SK-N-SH treated with all-trans-retinoic acid at 6 μM for 48 hours (cell line): Measurements from ENCODE around the gene PIK3CB.
"Not testable (repeated sequence)": the region's sequence is repeated elsewhere in the genome, so short reads cannot be mapped to it uniquely, and the experiment has no call there.

Experiments used
- ATAC-seq: fragments of 200-7000 bp; cut with Tn5 transposase; 3 replicates; pipeline ENCODE4 v1.9.1; 2020; ENCODE audit warnings: mild to moderate bottlenecking, moderate library complexity
- BACH2 ChIP-seq: fragments of 250-450 bp; sonication (Bioruptor Pico); IDR thresholded peaks from 2 replicates; pipeline ENCODE4 v1.9.0; 2021; ENCODE audit warnings: mild to moderate bottlenecking, borderline replicate concordance
- CSRNP3 ChIP-seq: fragments of 250-450 bp; sonication (Bioruptor Pico); IDR thresholded peaks from 2 replicates; pipeline ENCODE4 v1.5.1; 2021; ENCODE audit warnings: mild to moderate bottlenecking, moderate library complexity
- ESRRG ChIP-seq: fragments of 250-450 bp; sonication (Bioruptor Pico); IDR thresholded peaks from 2 replicates; pipeline ENCODE4 v1.6.1; 2021; ENCODE audit warnings: mild to moderate bottlenecking
- GLIS3 ChIP-seq: fragments of 250-450 bp; sonication (Bioruptor Pico); IDR thresholded peaks from 2 replicates; pipeline ENCODE4 v1.5.0; 2020; ENCODE audit warnings: mild to moderate bottlenecking, moderate library complexity
- ISL1 ChIP-seq: fragments of 250-450 bp; sonication (Bioruptor Pico); IDR thresholded peaks from 2 replicates; pipeline ENCODE4 v2.1.2; 2022; ENCODE audit warnings: mild to moderate bottlenecking, moderate library complexity
- OSR1 ChIP-seq: fragments of 250-450 bp; sonication (Bioruptor Pico); IDR thresholded peaks from 2 replicates; pipeline ENCODE4 v1.8.0; 2022; ENCODE audit warnings: moderate library complexity, mild to moderate bottlenecking, inconsistent platforms
- PATZ1 ChIP-seq: fragments of 250-450 bp; sonication (Bioruptor Pico); IDR thresholded peaks from 2 replicates; pipeline ENCODE4 v1.8.0; 2020; ENCODE audit warnings: mild to moderate bottlenecking, moderate library complexity, borderline replicate concordance
- POU6F1 ChIP-seq: fragments of 250-450 bp; sonication (Bioruptor Pico); IDR thresholded peaks from 2 replicates; pipeline ENCODE4 v1.8.0; 2021; ENCODE audit warnings: low read depth, mild to moderate bottlenecking, moderate library complexity, borderline replicate concordance
- PPARA ChIP-seq: fragments of 250-450 bp; sonication (Bioruptor Pico); IDR thresholded peaks from 2 replicates; pipeline ENCODE4 v1.5.0; 2020; ENCODE audit warnings: mild to moderate bottlenecking, borderline replicate concordance
- SNAI2 ChIP-seq: fragments of 250-450 bp; sonication (Bioruptor Pico); IDR thresholded peaks from 2 replicates; pipeline ENCODE4 v1.5.0; 2020; ENCODE audit warnings: mild to moderate bottlenecking, moderate library complexity
- TOX ChIP-seq: fragments of 250-450 bp; sonication (Bioruptor Pico); IDR thresholded peaks from 2 replicates; pipeline ENCODE4 v1.8.0; 2021; ENCODE audit warnings: mild to moderate bottlenecking, moderate library complexity, borderline replicate concordance
- ZC3H10 ChIP-seq: fragments of 250-450 bp; sonication (Bioruptor Pico); IDR thresholded peaks from 2 replicates; pipeline ENCODE4 v1.5.1; 2021; ENCODE audit warnings: mild to moderate bottlenecking, moderate library complexity
- ZFP3 ChIP-seq: fragments of 250-450 bp; sonication (Bioruptor Pico); IDR thresholded peaks from 2 replicates; pipeline ENCODE4 v1.5.0; 2020; ENCODE audit warnings: mild to moderate bottlenecking, moderate library complexity
- ZFP30 ChIP-seq: fragments of 450-650 bp; formaldehyde crosslinking; IDR thresholded peaks from 2 replicates; pipeline ENCODE4 v1.5.0; 2022; ENCODE audit warnings: mild to moderate bottlenecking, moderate library complexity
- ZNF565 ChIP-seq: fragments of 450-650 bp; formaldehyde crosslinking; conservative IDR thresholded peaks from 2 replicates; pipeline ENCODE4 v1.5.0; 2020; ENCODE audit warnings: low read depth, mild to moderate bottlenecking, moderate library complexity
- ZNF70 ChIP-seq: fragments of 450-650 bp; formaldehyde crosslinking; IDR thresholded peaks from 2 replicates; pipeline ENCODE4 v1.5.0; 2020; ENCODE audit warnings: mild to moderate bottlenecking, moderate library complexity
- ZNF8 ChIP-seq: fragments of 450-650 bp; formaldehyde crosslinking; IDR thresholded peaks from 2 replicates; pipeline ENCODE4 v1.5.0; 2020; ENCODE audit warnings: mild to moderate bottlenecking, moderate library complexity

PIK3CB gene

GRCh38 chr3:138684396-138684795 lies 150.3 kb downstream of the PIK3CB start:
- TF ChIP-seq CSRNP3 (CRISPR knock-in tag) = no peak
- TF ChIP-seq ZFP30 = no peak
- TF ChIP-seq TOX (CRISPR knock-in tag) = no peak
- TF ChIP-seq ZNF565 = no peak
- no peak for TF ChIP-seq BACH2 (CRISPR knock-in tag)
- TF ChIP-seq ZFP3 = no peak
- TF ChIP-seq SNAI2 = no peak
- no peak for TF ChIP-seq GLIS3 (CRISPR knock-in tag)
- no peak for TF ChIP-seq OSR1 (CRISPR knock-in tag)
- no peak for TF ChIP-seq ZC3H10 (CRISPR knock-in tag)
- no peak for TF ChIP-seq ESRRG
- no peak for TF ChIP-seq PATZ1 (CRISPR knock-in tag)
- no peak for TF ChIP-seq ZNF70 (CRISPR knock-in tag)
- ATAC-seq = no peak

GRCh38 chr3:138682648-138683047 lies 152.1 kb downstream of the PIK3CB start:
- TF ChIP-seq PPARA (CRISPR knock-in tag) (no peak), ZNF8 (CRISPR knock-in tag) (no peak)
- no peak for ATAC-seq

- TF ChIP-seq ZNF70 (CRISPR knock-in tag) (no peak), ZFP3 (no peak), PATZ1 (CRISPR knock-in tag) (no peak), POU6F1 (CRISPR knock-in tag) (no peak)
- no peak for ATAC-seq
Measured at GRCh38 chr3:138681463-138682220, 153.1 kb downstream of the PIK3CB start.

- ATAC-seq = not testable (repeated sequence)
Measured at GRCh38 chr3:138680974-138681373, 153.8 kb downstream of the PIK3CB start.

- ATAC-seq = no peak
Measured at GRCh38 chr3:138678874-138679392, 155.8 kb downstream of the PIK3CB start.

More at GRCh38 chr3:138678874-138679392, 155.8 kb downstream of the PIK3CB start:
- no peak for TF ChIP-seq ISL1 (CRISPR knock-in tag)
- no peak for TF ChIP-seq PATZ1 (CRISPR knock-in tag)
- TF ChIP-seq CSRNP3 (CRISPR knock-in tag) = no peak
- TF ChIP-seq PPARA (CRISPR knock-in tag) = no peak
- TF ChIP-seq ZNF565 = no peak
- TF ChIP-seq GLIS3 (CRISPR knock-in tag) = no peak
- no peak for TF ChIP-seq ZFP3
- TF ChIP-seq OSR1 (CRISPR knock-in tag) = no peak
- TF ChIP-seq POU6F1 (CRISPR knock-in tag) = no peak
